Measurements from ENCODE around the gene FGF14. TPM values are rescaled to one million over a fixed set of nuclear protein-coding genes. Genes with fewer than 3 reads are reported as not detected.

Gene FGF14
- total RNA-seq, 1 donor from 2014 or later = 1.4 TPM

DNA sequence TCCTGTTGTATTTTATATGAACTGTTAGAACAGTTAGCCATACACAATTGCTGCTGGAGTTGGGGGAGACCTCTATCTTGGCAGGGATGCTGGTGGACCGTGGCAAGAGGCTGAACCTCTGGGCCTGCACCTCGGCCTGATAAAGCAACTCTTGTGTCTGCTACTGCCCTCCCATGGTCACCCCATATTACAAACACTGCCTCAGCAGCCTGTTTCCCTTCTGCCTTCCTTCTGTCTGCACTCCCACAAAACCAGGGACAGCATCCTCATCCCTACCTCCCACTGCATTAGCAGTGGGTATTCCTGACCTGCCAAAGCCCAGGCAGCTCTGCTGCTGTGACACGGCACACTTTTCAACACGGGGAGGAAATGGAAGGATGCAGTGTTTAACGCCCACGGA is 456.4 kb downstream of the FGF14 start:
- Mint-ChIP-seq H3K4me1 (peaks cover 5% of the 10 kb centered on the region), H3K4me3 (no peak overlapping the region), H3K27ac (no peak overlapping the region), H3K36me3 (no peaks in the 10 kb centered on the region), H3K9me3 (no peaks in the 10 kb centered on the region), H3K27me3 (ENCODE audit: insufficient read depth, low read depth) (no peaks in the 10 kb centered on the region)
- H3K79me2 ChIP-seq (ENCODE audit: low read depth) = no peaks in the 10 kb centered on the region
- peaks cover 7% of the 10 kb centered on the region for H3K4me1 ChIP-seq
- no peak overlapping the region for H3K4me3 ChIP-seq
- no peak overlapping the region for H3K27ac ChIP-seq
- H3K4me2 ChIP-seq = no peak overlapping the region
- peak; percentile 29 for DNase-seq (ENCODE audit: low spot score)
- H3K9me3 ChIP-seq (ENCODE audit: low read depth) = no peaks in the 10 kb centered on the region
- no peak overlapping the region for H3K9ac ChIP-seq
- no peak overlapping the region for H2AFZ ChIP-seq (replicated peaks)
- TF ChIP-seq, protein P1, sequence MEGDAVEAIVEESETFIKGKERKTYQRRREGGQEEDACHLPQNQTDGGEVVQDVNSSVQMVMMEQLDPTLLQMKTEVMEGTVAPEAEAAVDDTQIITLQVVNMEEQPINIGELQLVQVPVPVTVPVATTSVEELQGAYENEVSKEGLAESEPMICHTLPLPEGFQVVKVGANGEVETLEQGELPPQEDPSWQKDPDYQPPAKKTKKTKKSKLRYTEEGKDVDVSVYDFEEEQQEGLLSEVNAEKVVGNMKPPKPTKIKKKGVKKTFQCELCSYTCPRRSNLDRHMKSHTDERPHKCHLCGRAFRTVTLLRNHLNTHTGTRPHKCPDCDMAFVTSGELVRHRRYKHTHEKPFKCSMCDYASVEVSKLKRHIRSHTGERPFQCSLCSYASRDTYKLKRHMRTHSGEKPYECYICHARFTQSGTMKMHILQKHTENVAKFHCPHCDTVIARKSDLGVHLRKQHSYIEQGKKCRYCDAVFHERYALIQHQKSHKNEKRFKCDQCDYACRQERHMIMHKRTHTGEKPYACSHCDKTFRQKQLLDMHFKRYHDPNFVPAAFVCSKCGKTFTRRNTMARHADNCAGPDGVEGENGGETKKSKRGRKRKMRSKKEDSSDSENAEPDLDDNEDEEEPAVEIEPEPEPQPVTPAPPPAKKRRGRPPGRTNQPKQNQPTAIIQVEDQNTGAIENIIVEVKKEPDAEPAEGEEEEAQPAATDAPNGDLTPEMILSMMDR (IDR thresholded peaks at IDR 0.05) = peak; percentile 31
- no peak for TF ChIP-seq EZH2phosphoT487 (IDR thresholded peaks at IDR 0.05)
- no peaks in the 10 kb centered on the region for H4K20me1 ChIP-seq (ENCODE audit: low read depth)
- H3K36me3 ChIP-seq = no peaks in the 10 kb centered on the region
- H3K27me3 ChIP-seq = no peaks in the 10 kb centered on the region
- no peaks in the 10 kb centered on the region for H3F3A ChIP-seq (ENCODE audit: low read depth)

DNA sequence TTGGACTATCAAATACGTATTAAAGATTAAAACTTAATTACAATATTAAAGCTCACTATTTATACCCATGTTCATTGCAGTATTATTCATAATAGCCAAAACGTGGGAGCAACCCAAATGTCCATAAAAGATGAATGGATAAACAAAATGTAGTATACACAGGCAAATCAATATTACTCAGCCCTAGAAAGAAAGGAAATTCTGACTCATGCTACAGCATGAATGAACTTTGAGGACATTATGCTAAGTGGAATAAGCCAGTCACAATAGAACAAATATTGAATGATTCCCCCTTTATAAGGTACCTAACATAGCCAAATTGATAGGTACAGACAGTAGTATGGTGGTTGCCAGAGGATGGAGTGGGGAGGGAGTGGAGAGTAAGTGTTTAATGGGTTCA is 457.3 kb downstream of the FGF14 start:
- no peak overlapping the region for H3K27ac Mint-ChIP-seq

DNA sequence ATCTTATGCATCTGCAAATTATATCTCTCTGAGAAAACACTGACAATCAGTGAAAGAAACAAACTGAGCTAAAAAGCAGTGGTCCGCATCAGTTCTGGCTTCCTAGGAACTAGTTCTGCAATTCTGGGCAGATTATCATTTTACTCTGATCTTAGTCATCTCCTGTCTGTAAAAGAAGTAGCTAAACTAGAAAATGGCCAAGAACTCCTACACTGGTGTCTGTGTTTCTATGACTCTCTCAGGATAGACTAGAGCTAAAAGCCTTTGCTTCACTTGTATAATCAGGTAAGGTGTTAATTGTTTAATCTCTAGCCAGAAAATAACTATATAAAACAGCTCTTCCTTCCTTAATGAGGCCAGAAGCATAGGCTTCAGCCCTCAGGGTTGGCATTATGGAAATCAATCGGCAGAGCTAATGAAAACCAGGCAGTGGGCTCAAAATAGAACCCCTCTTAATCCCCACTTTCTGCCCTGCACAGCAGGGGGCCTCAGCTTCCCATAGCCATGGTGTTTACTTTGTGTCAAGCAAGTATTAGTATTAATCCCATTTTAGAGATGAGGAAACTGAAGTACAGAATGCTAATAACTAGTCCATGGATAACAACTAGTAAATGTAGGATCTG is 459.2 kb downstream of the FGF14 start:
- H3K9me3 Mint-ChIP-seq = no peaks in the 10 kb centered on the region
- Histone ChIP-seq H3K79me2 (ENCODE audit: low read depth) (no peaks in the 10 kb centered on the region), H3K36me3 (no peaks in the 10 kb centered on the region), H3K27me3 (no peaks in the 10 kb centered on the region), H4K20me1 (ENCODE audit: low read depth) (no peaks in the 10 kb centered on the region), H3K9me3 (ENCODE audit: low read depth) (no peaks in the 10 kb centered on the region), H2AFZ (replicated peaks) (no peak overlapping the region), H3K4me1 (peaks cover 7% of the 10 kb centered on the region), H3K4me3 (no peak overlapping the region), H3K27ac (no peak overlapping the region), H3F3A (ENCODE audit: low read depth) (no peaks in the 10 kb centered on the region), H3K9ac (no peak overlapping the region), H3K4me2 (no peak overlapping the region)
- no peaks in the 10 kb centered on the region for H3K27me3 Mint-ChIP-seq (ENCODE audit: insufficient read depth, low read depth)
- no peak overlapping the region for H3K4me3 Mint-ChIP-seq
- peak; percentile 49 for DNase-seq (ENCODE audit: low spot score)
- H3K27ac Mint-ChIP-seq = no peak overlapping the region
- TF ChIP-seq EZH2 (IDR thresholded peaks at IDR 0.05) (no peak), EZH2phosphoT487 (IDR thresholded peaks at IDR 0.05) (no peak)
- peaks cover 5% of the 10 kb centered on the region for H3K4me1 Mint-ChIP-seq
- no peaks in the 10 kb centered on the region for H3K36me3 Mint-ChIP-seq

More for the DNA sequence above, 457.3 kb downstream of the FGF14 start:
- Histone ChIP-seq H3F3A (ENCODE audit: low read depth) (no peaks in the 10 kb centered on the region), H3K27me3 (no peaks in the 10 kb centered on the region), H3K27ac (no peak overlapping the region), H3K79me2 (ENCODE audit: low read depth) (no peaks in the 10 kb centered on the region), H2AFZ (replicated peaks) (no peak overlapping the region), H3K9ac (no peak overlapping the region), H3K9me3 (ENCODE audit: low read depth) (no peaks in the 10 kb centered on the region), H3K4me1 (peaks cover 7% of the 10 kb centered on the region), H3K4me3 (no peak overlapping the region), H3K4me2 (no peak overlapping the region), H3K36me3 (no peaks in the 10 kb centered on the region), H4K20me1 (ENCODE audit: low read depth) (no peaks in the 10 kb centered on the region)
- H3K9me3 Mint-ChIP-seq = no peaks in the 10 kb centered on the region
- no peaks in the 10 kb centered on the region for H3K27me3 Mint-ChIP-seq (ENCODE audit: insufficient read depth, low read depth)
- H3K36me3 Mint-ChIP-seq = no peaks in the 10 kb centered on the region
- no peak for DNase-seq (ENCODE audit: low spot score)
- TF ChIP-seq, protein P1 (IDR thresholded peaks at IDR 0.05) = no peak
- TF ChIP-seq EZH2phosphoT487 (IDR thresholded peaks at IDR 0.05) (no peak), EZH2 (IDR thresholded peaks at IDR 0.05) (no peak)
- H3K4me3 Mint-ChIP-seq = no peak overlapping the region
- H3K4me1 Mint-ChIP-seq = peaks cover 5% of the 10 kb centered on the region

DNA sequence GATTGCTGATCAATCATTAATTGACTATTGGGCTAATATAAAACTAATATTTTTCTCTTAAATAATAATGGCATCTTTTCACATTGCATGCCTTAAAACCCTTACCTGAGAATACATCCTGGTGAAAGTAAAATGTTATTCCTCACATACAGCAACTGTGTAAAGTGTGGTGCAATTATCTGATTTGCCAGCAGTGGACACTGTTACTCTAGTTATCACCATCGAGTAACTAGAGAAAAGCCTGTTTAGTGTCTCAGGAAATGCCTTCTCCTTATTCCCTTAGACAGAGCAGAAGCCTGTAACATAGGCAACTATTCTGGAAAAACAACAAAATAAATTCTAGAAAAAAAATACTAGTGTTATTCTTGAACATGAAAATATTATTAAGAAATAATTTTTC is 459.8 kb downstream of the FGF14 start:
- peaks cover 5% of the 10 kb centered on the region for H3K4me1 Mint-ChIP-seq
- Histone ChIP-seq H4K20me1 (ENCODE audit: low read depth) (no peaks in the 10 kb centered on the region), H3K27ac (no peak overlapping the region), H3K36me3 (no peaks in the 10 kb centered on the region), H3K4me3 (no peak overlapping the region), H2AFZ (replicated peaks) (no peak overlapping the region), H3K27me3 (no peaks in the 10 kb centered on the region), H3K9ac (no peak overlapping the region), H3F3A (ENCODE audit: low read depth) (no peaks in the 10 kb centered on the region), H3K4me1 (peaks cover 7% of the 10 kb centered on the region), H3K4me2 (no peak overlapping the region), H3K9me3 (ENCODE audit: low read depth) (no peaks in the 10 kb centered on the region), H3K79me2 (ENCODE audit: low read depth) (no peaks in the 10 kb centered on the region)
- TF ChIP-seq EZH2phosphoT487 (IDR thresholded peaks at IDR 0.05) = no peak
- TF ChIP-seq, protein P1 (IDR thresholded peaks at IDR 0.05) = peak; percentile 87
- DNase-seq (ENCODE audit: low spot score) = peak; percentile 64
- H3K27ac Mint-ChIP-seq = no peak overlapping the region
- H3K27me3 Mint-ChIP-seq (ENCODE audit: insufficient read depth, low read depth) = no peaks in the 10 kb centered on the region
- no peaks in the 10 kb centered on the region for H3K9me3 Mint-ChIP-seq
- H3K4me3 Mint-ChIP-seq = no peak overlapping the region
- H3K36me3 Mint-ChIP-seq = no peaks in the 10 kb centered on the region

Data from neural progenitor cell (in vitro differentiated cells).